Dermis microvascular lymphatic vessel endothelial cell (primary cell): Measurements from ENCODE around the gene LIN28A. TPM values are rescaled to one million over a fixed set of nuclear protein-coding genes. Genes with fewer than 3 reads are reported as not detected.
"Not testable (repeated sequence)": the region's sequence is repeated elsewhere in the genome, so short reads cannot be mapped to it uniquely, and the experiment has no call there.

Experiments used
- DNase-seq, 2 donors: peaks; one replicate each; pipeline versions ENCODE4 v3.0.0 to v3.0.0-alpha.2; 2010; ENCODE audit warnings: low read depth in 2 of 2
- total RNA-seq: library from RNA; depleted of rRNA; stranded (reverse); fragments of >200 nt; gene quantifications from 2 replicates; pipeline ENCODE4 v1.2.1, GENCODE V29; 2014

The LIN28A gene
- not detected in 2 replicates for total RNA-seq

- no peak for DNase-seq
Measured at GRCh38 chr1:26410706-26411623, at the start of gene LIN28A. LIN28A (plus strand) TSS chr1:26410817; CDS start chr1:26410892, 75 bp downstream.

GRCh38 chr1:26361605-26362122 is 49.0 kb upstream of the LIN28A start:
- no peak for DNase-seq

- DNase-seq, result no peak
Measured at GRCh38 chr1:26362331-26362730, 48.3 kb upstream of the LIN28A start.

- peak; percentile 52 to 70 for DNase-seq
Measured at GRCh38 chr1:26363549-26364448, 46.8 kb upstream of the LIN28A start.

GRCh38 chr1:26364956-26365355 is 45.7 kb upstream of the LIN28A start:
- DNase-seq, result no peak

GRCh38 chr1:26367441-26367840 is 43.2 kb upstream of the LIN28A start:
- no peak for DNase-seq

- DNase-seq, result no peak
Measured at GRCh38 chr1:26368006-26368405, 42.6 kb upstream of the LIN28A start.

GRCh38 chr1:26368486-26368885 is 42.1 kb upstream of the LIN28A start:
- DNase-seq, result no peak

- no peak for DNase-seq
Measured at GRCh38 chr1:26370591-26371382, 39.8 kb upstream of the LIN28A start.

GRCh38 chr1:26372039-26372438 is 38.6 kb upstream of the LIN28A start:
- no peak for DNase-seq

- not testable (repeated sequence) for DNase-seq
Measured at GRCh38 chr1:26372611-26373010, 38.0 kb upstream of the LIN28A start, which contains the start of gene ZNF683. ZNF683 (minus strand) TSS chr1:26372750; CDS start chr1:26368571, 4,179 bp downstream.

GRCh38 chr1:26373281-26373680 is 37.3 kb upstream of the LIN28A start:
- DNase-seq, result no peak

GRCh38 chr1:26373789-26374188 is 36.8 kb upstream of the LIN28A start:
- DNase-seq, result no peak

- DNase-seq, result not testable (repeated sequence)
Measured at GRCh38 chr1:26374361-26374760, 36.3 kb upstream of the LIN28A start.

GRCh38 chr1:26375081-26375480 is 35.5 kb upstream of the LIN28A start:
- peak in 1 of 2 donors; percentile 42 for DNase-seq

GRCh38 chr1:26376050-26376449 is 34.6 kb upstream of the LIN28A start:
- DNase-seq, result no peak

GRCh38 chr1:26378088-26378878 is 32.3 kb upstream of the LIN28A start:
- peak in 1 of 2 donors; percentile 65 for DNase-seq

GRCh38 chr1:26378879-26379251 is 31.8 kb upstream of the LIN28A start:
- DNase-seq, result no peak

GRCh38 chr1:26384076-26384475 is 26.5 kb upstream of the LIN28A start:
- no peak for DNase-seq

GRCh38 chr1:26385063-26385462 is 25.6 kb upstream of the LIN28A start:
- DNase-seq, result not testable (repeated sequence)
